ENCODE data around the gene MRFAP1L1. TPM values are rescaled to one million over a fixed set of nuclear protein-coding genes. Genes with fewer than 3 reads are reported as not detected.

MRFAP1L1 gene
- total RNA-seq, 4 donors from 2014 or later = 43.8 to 54.6 (median 46.9) TPM

DNA sequence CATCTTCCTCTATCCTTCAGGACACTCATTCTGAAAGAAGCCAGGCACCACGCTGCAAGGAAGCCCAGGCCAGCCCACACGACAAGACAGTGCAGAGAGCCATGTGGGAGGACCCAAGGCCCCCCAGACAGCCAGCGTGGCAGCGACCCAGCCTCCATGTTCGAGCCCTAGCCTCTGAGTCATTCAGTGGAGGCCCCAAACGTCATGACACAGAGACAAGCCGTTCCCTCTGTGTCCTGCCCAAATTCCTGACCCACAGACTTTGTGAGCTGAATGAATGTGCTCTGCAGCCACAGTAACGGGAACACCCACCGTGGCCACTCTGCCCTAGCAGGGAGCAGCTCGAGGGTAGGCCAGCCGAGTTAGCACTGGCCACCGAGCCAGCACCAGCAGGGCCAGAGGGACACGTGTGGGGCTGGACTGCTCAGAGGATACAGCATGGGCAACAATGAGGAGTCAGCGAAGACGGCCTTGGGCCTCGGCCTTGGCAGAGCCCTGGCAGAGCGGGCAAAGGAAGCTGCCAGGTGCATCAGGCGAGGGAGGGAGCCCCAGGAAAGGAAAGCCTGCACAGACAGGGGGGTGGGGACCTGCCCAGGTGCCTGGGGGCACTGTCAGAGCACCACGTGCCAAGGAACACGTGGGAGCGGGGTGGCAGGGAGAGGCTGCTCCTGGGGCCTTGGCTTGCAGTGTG lies 14.9 kb upstream of the MRFAP1L1 start:
- no peaks in the 10 kb centered on the region for H3K9me3 ChIP-seq
- no peak for DNase-seq
- no peaks in the 10 kb centered on the region for H3K36me3 ChIP-seq
- peaks cover 6 to 11% of the 10 kb centered on the region in 2 donors for H3K4me1 ChIP-seq
- H3K4me3 ChIP-seq = no peak overlapping the region
- TF ChIP-seq CTCF (IDR thresholded peaks at IDR 0.05 in 4 of 5, conservative IDR thresholded peaks at IDR 0.05 in 1 of 5) (no peak), POLR2A (IDR thresholded peaks at IDR 0.05) (no peak)
- intact Hi-C loops (cut with DNase I; ENCODE audit: low total_unique reads) (no loop called here), in situ Hi-C loops (cut with MboI; ENCODE audit: low sequenced_read_pairs in 4 of 4) (loop anchor here in 3 of 4 donors (5.0 to 10.0 kb wide), 4 partner anchors 48 to 348 kb away; no protein-coding TSS in a partner anchor)
- H3K27ac ChIP-seq = no peak overlapping the region
- no peaks in the 10 kb centered on the region for H3K27me3 ChIP-seq
- no peak for ATAC-seq

DNA sequence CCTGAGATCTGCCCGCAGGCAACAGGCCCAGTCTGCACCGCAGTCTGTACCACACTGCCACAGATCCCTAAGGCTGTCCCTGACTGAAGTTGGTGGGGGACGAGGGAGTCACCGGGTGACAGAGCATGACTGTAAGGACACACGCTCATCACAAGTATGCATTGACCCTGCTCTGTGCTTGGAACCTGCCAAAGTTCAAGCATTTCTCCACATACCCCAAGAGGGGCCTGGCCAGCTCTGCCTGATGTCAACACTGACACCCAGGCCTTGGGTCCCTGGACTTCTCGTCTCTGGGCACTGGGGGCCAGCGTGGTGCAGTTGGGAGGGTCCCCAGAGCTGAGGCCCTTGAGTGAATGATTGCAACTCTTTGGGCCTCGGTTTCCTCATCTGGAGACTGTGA lies 14.2 kb upstream of the MRFAP1L1 start:
- H3K27me3 ChIP-seq = no peaks in the 10 kb centered on the region
- intact Hi-C loops (cut with DNase I; ENCODE audit: low total_unique reads) = no loop called here
- H3K4me1 ChIP-seq = peaks cover 6 to 11% of the 10 kb centered on the region in 2 donors
- TF ChIP-seq POLR2A (IDR thresholded peaks at IDR 0.05) = no peak
- no peak for TF ChIP-seq CTCF (IDR thresholded peaks at IDR 0.05 in 4 of 5, conservative IDR thresholded peaks at IDR 0.05 in 1 of 5)
- ATAC-seq (no peak), DNase-seq (no peak)
- no peaks in the 10 kb centered on the region for H3K36me3 ChIP-seq
- H3K9me3 ChIP-seq = no peaks in the 10 kb centered on the region
- no peak overlapping the region for H3K27ac ChIP-seq
- H3K4me3 ChIP-seq = no peak overlapping the region
- in situ Hi-C loops (cut with MboI; ENCODE audit: low sequenced_read_pairs in 4 of 4) = loop anchor here in 3 of 4 donors (5.0 to 10.0 kb wide), 4 partner anchors 48 to 348 kb away; no protein-coding TSS in a partner anchor

DNA sequence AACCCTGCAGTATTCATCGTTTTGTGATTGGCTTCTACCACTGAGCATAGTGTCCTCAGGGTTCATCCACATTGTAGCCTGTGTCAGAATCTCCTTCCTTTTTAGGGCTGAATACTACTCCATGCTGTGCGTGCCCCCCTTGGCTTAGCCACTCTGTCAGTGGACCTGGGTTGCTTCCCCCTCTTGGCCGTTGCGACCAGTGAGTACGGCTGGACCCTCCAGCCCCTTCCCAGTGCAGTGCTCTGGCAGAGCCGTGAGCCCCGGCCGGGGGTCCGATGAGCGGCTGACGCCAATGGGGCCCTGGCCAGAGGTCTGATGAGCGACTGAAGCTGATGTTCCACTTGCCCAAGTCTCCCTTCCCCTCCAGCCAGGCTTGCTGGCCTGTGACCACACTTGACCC lies 13.2 kb upstream of the MRFAP1L1 start:
- H3K9me3 ChIP-seq = no peaks in the 10 kb centered on the region
- no peaks in the 10 kb centered on the region for H3K36me3 ChIP-seq
- intact Hi-C loops (cut with DNase I; ENCODE audit: low total_unique reads) (no loop called here), in situ Hi-C loops (cut with MboI; ENCODE audit: low sequenced_read_pairs in 4 of 4) (loop anchor here in 3 of 4 donors (5.0 to 10.0 kb wide), 4 partner anchors 49 to 349 kb away; no protein-coding TSS in a partner anchor)
- no peak overlapping the region for H3K4me3 ChIP-seq
- no peak for DNase-seq
- peaks cover 8 to 16% of the 10 kb centered on the region in 2 donors for H3K4me1 ChIP-seq
- ATAC-seq = no peak
- TF ChIP-seq CTCF (IDR thresholded peaks at IDR 0.05 in 4 of 5, conservative IDR thresholded peaks at IDR 0.05 in 1 of 5) (no peak), POLR2A (IDR thresholded peaks at IDR 0.05) (no peak)
- H3K27me3 ChIP-seq = no peaks in the 10 kb centered on the region
- H3K27ac ChIP-seq = no peak overlapping the region

DNA sequence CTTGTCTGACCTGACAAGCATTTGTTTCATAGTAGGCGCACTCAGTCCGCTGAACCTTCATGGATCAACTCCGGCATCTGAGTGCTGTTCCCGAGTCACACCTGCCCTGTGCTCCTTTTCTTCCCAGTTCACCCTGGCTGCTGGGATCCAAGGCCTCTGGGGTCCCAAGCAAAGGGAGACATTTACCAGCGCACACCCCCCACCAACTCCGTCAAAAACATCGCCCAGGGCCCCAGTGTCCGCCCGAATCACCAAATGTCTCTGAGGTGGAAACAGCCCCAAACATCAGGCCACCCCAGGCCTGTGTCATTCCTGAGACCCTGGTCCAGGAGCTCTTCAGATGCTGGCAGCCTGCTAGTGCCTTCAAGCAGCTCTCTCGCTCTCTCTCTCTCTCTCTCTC lies 11.5 kb upstream of the MRFAP1L1 start:
- Histone ChIP-seq H3K27ac (no peak overlapping the region), H3K36me3 (no peaks in the 10 kb centered on the region), H3K4me1 (peaks cover 22% of the 10 kb centered on the region in 2 donors), H3K27me3 (no peaks in the 10 kb centered on the region), H3K9me3 (no peaks in the 10 kb centered on the region), H3K4me3 (no peak overlapping the region)
- intact Hi-C loops (cut with DNase I; ENCODE audit: low total_unique reads) (no loop called here), in situ Hi-C loops (cut with MboI; ENCODE audit: low sequenced_read_pairs in 4 of 4) (loop anchor here in 3 of 4 donors (5.0 to 10.0 kb wide), 4 partner anchors 51 to 351 kb away; no protein-coding TSS in a partner anchor)
- TF ChIP-seq CTCF (IDR thresholded peaks at IDR 0.05 in 4 of 5, conservative IDR thresholded peaks at IDR 0.05 in 1 of 5) (no peak), POLR2A (IDR thresholded peaks at IDR 0.05) (no peak)
- ATAC-seq (no peak), DNase-seq (no peak)

All from gastrocnemius medialis (tissue), 4 donors.